ENCODE results near the gene MGST3.

MGST3 gene

GRCh38 chr1:165592945-165593823 lies 37.9 kb upstream of the MGST3 start:
- H2AFZ ChIP-seq (ENCODE audit: low read length): no peak overlapping the region
- no peak overlapping the region for H3K9ac ChIP-seq (ENCODE audit: low read depth, low read length, poor library complexity, severe bottlenecking)
- H3K9me2 ChIP-seq (replicated peaks; ENCODE audit: low read depth, low read length): no peaks in the 10 kb centered on the region
- H3K79me2 ChIP-seq (ENCODE audit: insufficient read depth, low read length): no peaks in the 10 kb centered on the region
- H3K27me3 ChIP-seq (ENCODE audit: insufficient read depth, low read length, poor library complexity, severe bottlenecking): peaks cover 33% of the 10 kb centered on the region
- peak overlapping the region; percentile 38 for H3K4me2 ChIP-seq (ENCODE audit: low read depth, low read length, poor library complexity, severe bottlenecking)
- no peaks in the 10 kb centered on the region for H4K20me1 ChIP-seq (ENCODE audit: insufficient read depth, low read length, poor library complexity, severe bottlenecking)
- TF ChIP-seq EZH2phosphoT487 (IDR thresholded peaks at IDR 0.05; ENCODE audit: borderline replicate concordance) (no peak), CTCF (conservative IDR thresholded peaks at IDR 0.05; ENCODE audit: low read length) (peak; percentile 97)
- H3K9me3 ChIP-seq (ENCODE audit: insufficient read depth, low read depth, low read length): no peaks in the 10 kb centered on the region
- H3K4me3 ChIP-seq (ENCODE audit: low read length, poor library complexity, severe bottlenecking): no peak overlapping the region
- no peaks in the 10 kb centered on the region for H3F3A ChIP-seq (ENCODE audit: low read depth)
- no peaks in the 10 kb centered on the region for H3K36me3 ChIP-seq (ENCODE audit: insufficient read depth, low read length)
- peaks cover 6% of the 10 kb centered on the region for H3K4me1 ChIP-seq (ENCODE audit: insufficient read depth, low read length, poor library complexity, severe bottlenecking)

- Histone ChIP-seq H3K36me3 (ENCODE audit: insufficient read depth, low read length) (no peaks in the 10 kb centered on the region), H3K9ac (ENCODE audit: low read depth, low read length, poor library complexity, severe bottlenecking) (no peak overlapping the region), H3K27me3 (ENCODE audit: insufficient read depth, low read length, poor library complexity, severe bottlenecking) (peaks cover 17% of the 10 kb centered on the region), H3F3A (ENCODE audit: low read depth) (no peaks in the 10 kb centered on the region), H3K9me2 (replicated peaks; ENCODE audit: low read depth, low read length) (no peaks in the 10 kb centered on the region), H3K4me2 (ENCODE audit: low read depth, low read length, poor library complexity, severe bottlenecking) (no peak overlapping the region), H3K79me2 (ENCODE audit: insufficient read depth, low read length) (no peaks in the 10 kb centered on the region), H4K20me1 (ENCODE audit: insufficient read depth, low read length, poor library complexity, severe bottlenecking) (no peaks in the 10 kb centered on the region), H2AFZ (ENCODE audit: low read length) (no peak overlapping the region), H3K4me3 (ENCODE audit: low read length, poor library complexity, severe bottlenecking) (no peak overlapping the region), H3K4me1 (ENCODE audit: insufficient read depth, low read length, poor library complexity, severe bottlenecking) (peaks cover 14% of the 10 kb centered on the region), H3K9me3 (ENCODE audit: insufficient read depth, low read depth, low read length) (no peaks in the 10 kb centered on the region)
- TF ChIP-seq EZH2phosphoT487 (IDR thresholded peaks at IDR 0.05; ENCODE audit: borderline replicate concordance) (no peak), CTCF (conservative IDR thresholded peaks at IDR 0.05; ENCODE audit: low read length) (no peak)
Observed at GRCh38 chr1:165595246-165595938, 35.6 kb upstream of the MGST3 start.

GRCh38 chr1:165597883-165598675 lies 33.0 kb upstream of the MGST3 start:
- Histone ChIP-seq H3K79me2 (ENCODE audit: insufficient read depth, low read length) (no peaks in the 10 kb centered on the region), H3K9me3 (ENCODE audit: insufficient read depth, low read depth, low read length) (no peaks in the 10 kb centered on the region), H3F3A (ENCODE audit: low read depth) (no peaks in the 10 kb centered on the region), H2AFZ (ENCODE audit: low read length) (peak overlapping the region; percentile 99), H3K36me3 (ENCODE audit: insufficient read depth, low read length) (no peaks in the 10 kb centered on the region), H3K4me2 (ENCODE audit: low read depth, low read length, poor library complexity, severe bottlenecking) (peak overlapping the region; percentile 95), H3K4me3 (ENCODE audit: low read length, poor library complexity, severe bottlenecking) (peak overlapping the region; percentile 91), H3K4me1 (ENCODE audit: insufficient read depth, low read length, poor library complexity, severe bottlenecking) (peaks cover 25% of the 10 kb centered on the region), H3K9ac (ENCODE audit: low read depth, low read length, poor library complexity, severe bottlenecking) (peak overlapping the region; percentile 79), H3K9me2 (replicated peaks; ENCODE audit: low read depth, low read length) (no peaks in the 10 kb centered on the region), H3K27me3 (ENCODE audit: insufficient read depth, low read length, poor library complexity, severe bottlenecking) (peaks cover 12% of the 10 kb centered on the region), H4K20me1 (ENCODE audit: insufficient read depth, low read length, poor library complexity, severe bottlenecking) (no peaks in the 10 kb centered on the region)
- TF ChIP-seq CTCF (conservative IDR thresholded peaks at IDR 0.05; ENCODE audit: low read length) (no peak), EZH2phosphoT487 (IDR thresholded peaks at IDR 0.05; ENCODE audit: borderline replicate concordance) (no peak)
